CD4-positive, alpha-beta T cell (primary cell): ENCODE measurements around the gene KDM4B. TPM values are rescaled to one million over a fixed set of nuclear protein-coding genes. Genes with fewer than 3 reads are reported as not detected.

Experiments
- ATAC-seq: fragments of 200-7000 bp; cut with Tn5 transposase; one replicate; pipeline ENCODE4 v1.10.0; 2022; ENCODE audit warnings: mild to moderate bottlenecking; ENCODE audit not compliant: poor library complexity
- CTCF ChIA-PET: fragments of 350-600 bp; sonication (Branson Sonifier 250); formaldehyde crosslinking; loops from one replicate; lab custom pipeline; 2021; ENCODE audit warnings: antibody characterized with exemption, inconsistent platforms; lab: Charles Lee
- POLR2A ChIA-PET: fragments of 350-600 bp; sonication (Branson Sonifier 250); formaldehyde crosslinking; loops from one replicate; lab custom pipeline; 2021; ENCODE audit warnings: antibody characterized with exemption, inconsistent platforms; lab: Charles Lee
- DNase-seq, 14 experiments: peaks; one replicate each; pipeline ENCODE4 v3.0.0-alpha.2; 2013 to 2020; ENCODE audit warnings: mixed read lengths in 2 of 14
- H3K27ac ChIP-seq, 2 donors: one replicate each; pipeline versions ENCODE4 v1.5.1 to v1.7.0; 2013; ENCODE audit warnings: low read length in 2 of 2, low read depth in 1 of 2, mild to moderate bottlenecking in 1 of 2
- H3K27me3 ChIP-seq, 2 experiments: 1 replicate in 1 of 2; 2 replicates in 1 of 2; pipeline versions ENCODE4 v1.6.1 to v1.7.0; 2013; ENCODE audit warnings: low read length in 2 of 2, control low read depth in 1 of 2, mild to moderate bottlenecking in 1 of 2, moderate library complexity in 1 of 2; ENCODE audit not compliant: insufficient read depth in 2 of 2, control insufficient read depth in 1 of 2
- H3K36me3 ChIP-seq: one replicate; pipeline ENCODE4 v1.6.1; 2013; ENCODE audit warnings: low read length, control low read depth; ENCODE audit not compliant: insufficient read depth
- H3K4me1 ChIP-seq: one replicate; pipeline ENCODE4 v1.6.1; 2013; ENCODE audit warnings: low read length, control low read depth; ENCODE audit not compliant: insufficient read depth
- H3K4me3 ChIP-seq: one replicate; pipeline ENCODE4 v1.5.1; 2013; ENCODE audit warnings: mild to moderate bottlenecking, low read length, moderate library complexity
- H3K9me3 ChIP-seq, 2 experiments: 1 replicate in 1 of 2; 2 replicates in 1 of 2; pipeline versions ENCODE4 v1.6.1 to v1.7.0; 2013; ENCODE audit warnings: low read length in 2 of 2, mild to moderate bottlenecking in 2 of 2, control low read depth in 1 of 2, moderate library complexity in 1 of 2; ENCODE audit not compliant: control insufficient read depth in 1 of 2, insufficient read depth in 1 of 2
- H3K27ac Mint-ChIP-seq: one replicate; pipeline ENCODE4 v1.8.0; 2020; ENCODE audit warnings: mixed read lengths
- H3K27me3 Mint-ChIP-seq: one replicate; pipeline ENCODE4 v1.8.0; 2021; ENCODE audit warnings: mixed read lengths
- H3K36me3 Mint-ChIP-seq: one replicate; pipeline ENCODE4 v1.8.0; 2021; ENCODE audit warnings: low read depth, mixed read lengths
- H3K4me1 Mint-ChIP-seq: one replicate; pipeline ENCODE4 v1.8.0; 2021; ENCODE audit warnings: low read depth, mixed read lengths
- H3K4me3 Mint-ChIP-seq: one replicate; pipeline ENCODE4 v1.8.0; 2020; ENCODE audit warnings: mild to moderate bottlenecking, mixed read lengths
- H3K9me3 Mint-ChIP-seq: one replicate; pipeline ENCODE4 v1.8.0; 2020; ENCODE audit warnings: mixed read lengths
- intact Hi-C, 2 experiments: fragments of 100-400 bp; cut with DNase I in 1 of 2; cut with micrococcal nuclease in 1 of 2; formaldehyde crosslinking; loops; one replicate each; pipeline versions ENCODE4 v1.15.1 to v1.9.0; 2023 to 2025; cut with DNase I, micrococcal nuclease
- total RNA-seq, 174 experiments: library from RNA in 2 of 174; stranded (reverse) in 2 of 174; gene quantifications; one replicate each; pipeline ENCODE4 v1.2.3 and lab custom pipeline; 2021 to 2026
- TF ChIP-seq, protein P1 (sequence below): fragments of 200-600 bp; IDR thresholded peaks from one replicate; pipeline ENCODE4 v1.8.0; 2022; ENCODE audit warnings: antibody characterized with exemption, mild to moderate bottlenecking

Gene KDM4B
- total RNA-seq, 2 experiments from 2014 or later, result 41.8 to 42.5 TPM

DNA sequence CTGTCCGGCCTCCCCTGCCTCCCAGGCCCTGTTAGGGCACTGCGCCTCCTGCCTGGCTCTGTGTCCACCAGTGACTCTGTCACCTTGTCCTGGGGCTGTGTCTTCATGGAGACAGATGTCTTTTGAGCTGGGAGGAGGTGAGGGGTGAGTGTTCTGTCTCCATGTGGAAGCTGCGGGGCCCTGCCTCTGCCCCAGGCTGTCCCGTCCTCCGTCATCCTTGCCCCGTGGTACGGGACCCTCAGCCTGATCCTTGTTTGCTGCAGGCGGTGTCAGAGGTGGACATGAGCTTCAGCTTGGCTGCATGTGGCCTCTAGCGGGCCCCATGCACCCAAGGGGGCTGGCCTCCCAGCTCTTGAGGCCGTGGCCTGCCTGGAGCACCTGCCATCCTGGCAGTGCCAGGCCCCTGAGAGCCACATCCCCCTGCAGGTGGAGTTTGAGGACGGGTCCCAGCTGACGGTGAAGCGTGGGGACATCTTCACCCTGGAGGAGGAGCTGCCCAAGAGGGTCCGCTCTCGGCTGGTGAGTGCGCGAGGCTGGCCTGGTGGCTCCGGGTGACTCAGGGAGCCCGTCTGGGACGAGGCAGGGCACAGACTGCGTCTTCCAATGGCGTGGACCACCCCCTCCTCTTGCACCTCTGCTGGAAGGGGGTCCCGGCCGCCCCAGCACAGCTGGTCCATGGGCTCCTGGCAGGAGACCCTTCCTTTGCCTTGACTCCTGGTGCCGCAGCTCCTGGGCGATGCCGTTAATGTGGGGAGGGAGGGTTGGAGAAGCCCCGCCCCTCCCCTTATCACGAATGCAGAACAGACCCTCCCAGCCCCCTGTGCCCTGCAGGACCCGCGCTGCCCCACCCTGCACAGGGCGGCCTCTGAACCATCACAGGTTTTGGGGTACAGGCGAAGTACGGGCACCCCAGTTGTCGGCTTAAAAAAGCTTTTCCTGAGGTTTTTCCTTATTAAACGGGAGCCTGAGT, 181.3 kb downstream of the KDM4B start:
- intact Hi-C loops, result no loop called here
- no peaks in the 10 kb centered on the region for H3K9me3 Mint-ChIP-seq
- CTCF ChIA-PET, result no interaction called here

DNA sequence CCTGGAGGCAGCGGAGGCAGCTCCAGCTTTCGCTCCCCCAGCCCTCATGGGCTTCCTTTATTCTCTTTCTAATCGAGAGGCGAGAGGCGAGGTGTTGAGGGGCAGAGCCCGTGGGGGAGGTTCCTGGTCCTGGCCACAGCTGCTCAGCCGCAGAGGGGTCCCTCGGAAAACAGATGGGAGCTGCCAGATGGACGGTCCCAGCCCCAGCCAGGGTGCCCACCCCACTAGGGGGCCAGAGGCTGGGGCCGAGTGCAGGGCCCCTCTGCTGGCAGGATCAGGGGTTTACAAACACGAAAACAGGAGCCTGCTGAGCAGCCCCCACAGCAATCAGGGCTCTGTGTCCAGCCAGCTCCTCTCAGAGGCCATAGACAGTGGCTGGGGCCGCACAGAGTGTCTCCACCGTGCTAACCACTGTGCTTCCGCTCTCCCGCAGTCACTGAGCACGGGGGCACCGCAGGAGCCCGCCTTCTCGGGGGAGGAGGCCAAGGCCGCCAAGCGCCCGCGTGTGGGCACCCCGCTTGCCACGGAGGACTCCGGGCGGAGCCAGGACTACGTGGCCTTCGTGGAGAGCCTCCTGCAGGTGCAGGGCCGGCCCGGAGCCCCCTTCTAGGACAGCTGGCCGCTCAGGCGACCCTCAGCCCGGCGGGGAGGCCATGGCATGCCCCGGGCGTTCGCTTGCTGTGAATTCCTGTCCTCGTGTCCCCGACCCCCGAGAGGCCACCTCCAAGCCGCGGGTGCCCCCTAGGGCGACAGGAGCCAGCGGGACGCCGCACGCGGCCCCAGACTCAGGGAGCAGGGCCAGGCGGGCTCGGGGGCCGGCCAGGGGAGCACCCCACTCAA, 182.2 kb downstream of the KDM4B start:
- intact Hi-C loops, result no loop called here
- DNase-seq, result peak in 2 of 14 experiments; percentile 22 to 28
- Histone ChIP-seq H3K4me1 (no peaks in the 10 kb centered on the region), H3K9me3 (peaks cover 0 to 10% of the 10 kb centered on the region in 2 experiments), H3K4me3 (no peak overlapping the region), H3K27me3 (no peaks in the 10 kb centered on the region), H3K27ac (no peak overlapping the region), H3K36me3 (peaks cover 19% of the 10 kb centered on the region)
- Mint-ChIP-seq H3K27ac (no peak overlapping the region), H3K9me3 (no peaks in the 10 kb centered on the region), H3K36me3 (peaks cover 26% of the 10 kb centered on the region), H3K27me3 (no peaks in the 10 kb centered on the region), H3K4me3 (no peak overlapping the region), H3K4me1 (no peaks in the 10 kb centered on the region)
- TF ChIP-seq, protein P1, sequence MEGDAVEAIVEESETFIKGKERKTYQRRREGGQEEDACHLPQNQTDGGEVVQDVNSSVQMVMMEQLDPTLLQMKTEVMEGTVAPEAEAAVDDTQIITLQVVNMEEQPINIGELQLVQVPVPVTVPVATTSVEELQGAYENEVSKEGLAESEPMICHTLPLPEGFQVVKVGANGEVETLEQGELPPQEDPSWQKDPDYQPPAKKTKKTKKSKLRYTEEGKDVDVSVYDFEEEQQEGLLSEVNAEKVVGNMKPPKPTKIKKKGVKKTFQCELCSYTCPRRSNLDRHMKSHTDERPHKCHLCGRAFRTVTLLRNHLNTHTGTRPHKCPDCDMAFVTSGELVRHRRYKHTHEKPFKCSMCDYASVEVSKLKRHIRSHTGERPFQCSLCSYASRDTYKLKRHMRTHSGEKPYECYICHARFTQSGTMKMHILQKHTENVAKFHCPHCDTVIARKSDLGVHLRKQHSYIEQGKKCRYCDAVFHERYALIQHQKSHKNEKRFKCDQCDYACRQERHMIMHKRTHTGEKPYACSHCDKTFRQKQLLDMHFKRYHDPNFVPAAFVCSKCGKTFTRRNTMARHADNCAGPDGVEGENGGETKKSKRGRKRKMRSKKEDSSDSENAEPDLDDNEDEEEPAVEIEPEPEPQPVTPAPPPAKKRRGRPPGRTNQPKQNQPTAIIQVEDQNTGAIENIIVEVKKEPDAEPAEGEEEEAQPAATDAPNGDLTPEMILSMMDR, result no peak
- no peak for ATAC-seq
- CTCF ChIA-PET, result no interaction called here
- POLR2A ChIA-PET, result no interaction called here

More for the DNA sequence above, 181.3 kb downstream of the KDM4B start:
- Histone ChIP-seq H3K4me3 (no peak overlapping the region), H3K27me3 (no peaks in the 10 kb centered on the region), H3K36me3 (peaks cover 26% of the 10 kb centered on the region), H3K27ac (no peak overlapping the region), H3K9me3 (peaks cover 0 to 4% of the 10 kb centered on the region in 2 experiments), H3K4me1 (no peaks in the 10 kb centered on the region)
- peak in 2 of 14 experiments; percentile 11 to 30 for DNase-seq
- POLR2A ChIA-PET, result no interaction called here
- no peak overlapping the region for H3K4me3 Mint-ChIP-seq
- H3K36me3 Mint-ChIP-seq, result peaks cover 31% of the 10 kb centered on the region
- H3K4me1 Mint-ChIP-seq, result no peaks in the 10 kb centered on the region
- TF ChIP-seq, protein P1, result no peak
- no peaks in the 10 kb centered on the region for H3K27me3 Mint-ChIP-seq
- ATAC-seq, result no peak
- H3K27ac Mint-ChIP-seq, result no peak overlapping the region

DNA sequence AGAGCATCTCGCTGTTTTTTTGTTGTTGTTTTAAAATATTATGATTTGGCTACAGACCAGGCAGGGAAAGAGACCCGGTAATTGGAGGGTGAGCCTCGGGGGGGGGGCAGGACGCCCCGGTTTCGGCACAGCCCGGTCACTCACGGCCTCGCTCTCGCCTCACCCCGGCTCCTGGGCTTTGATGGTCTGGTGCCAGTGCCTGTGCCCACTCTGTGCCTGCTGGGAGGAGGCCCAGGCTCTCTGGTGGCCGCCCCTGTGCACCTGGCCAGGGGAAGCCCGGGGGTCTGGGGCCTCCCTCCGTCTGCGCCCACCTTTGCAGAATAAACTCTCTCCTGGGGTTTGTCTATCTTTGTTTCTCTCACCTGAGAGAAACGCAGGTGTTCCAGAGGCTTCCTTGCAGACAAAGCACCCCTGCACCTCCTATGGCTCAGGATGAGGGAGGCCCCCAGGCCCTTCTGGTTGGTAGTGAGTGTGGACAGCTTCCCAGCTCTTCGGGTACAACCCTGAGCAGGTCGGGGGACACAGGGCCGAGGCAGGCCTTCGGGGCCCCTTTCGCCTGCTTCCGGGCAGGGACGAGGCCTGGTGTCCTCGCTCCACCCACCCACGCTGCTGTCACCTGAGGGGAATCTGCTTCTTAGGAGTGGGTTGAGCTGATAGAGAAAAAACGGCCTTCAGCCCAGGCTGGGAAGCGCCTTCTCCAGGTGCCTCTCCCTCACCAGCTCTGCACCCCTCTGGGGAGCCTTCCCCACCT, 183.3 kb downstream of the KDM4B start:
- Histone ChIP-seq H3K27ac (no peak overlapping the region), H3K27me3 (no peaks in the 10 kb centered on the region), H3K36me3 (peaks cover 9% of the 10 kb centered on the region), H3K9me3 (peaks cover under 1 to 20% of the 10 kb centered on the region in 2 experiments), H3K4me3 (no peak overlapping the region), H3K4me1 (no peaks in the 10 kb centered on the region)
- no peak for ATAC-seq
- POLR2A ChIA-PET, result no interaction called here
- TF ChIP-seq, protein P1, result no peak
- Mint-ChIP-seq H3K4me1 (no peaks in the 10 kb centered on the region), H3K4me3 (no peak overlapping the region), H3K27ac (no peak overlapping the region), H3K36me3 (peaks cover 16% of the 10 kb centered on the region), H3K9me3 (no peaks in the 10 kb centered on the region), H3K27me3 (no peaks in the 10 kb centered on the region)
- no peak for DNase-seq
- CTCF ChIA-PET, result no interaction called here
- intact Hi-C loops, result no loop called here
